HUES48 (cell line): ENCODE data around the gene TLCD3B.
A peak's percentile ranks its signal among the peaks of the same experiment; 100 is the strongest.
"Not testable (repeated sequence)": the region's sequence is repeated elsewhere in the genome, so short reads cannot be mapped to it uniquely, and the experiment has no call there.

Experiments
- H3K27ac ChIP-seq: one replicate; pipeline ENCODE4 v1.7.0; 2013; ENCODE audit warnings: low read depth, low read length, inconsistent platforms
- H3K27me3 ChIP-seq: 2 replicates; pipeline ENCODE4 v1.6.1; 2013; ENCODE audit warnings: mild to moderate bottlenecking, low read length; ENCODE audit not compliant: control insufficient read depth, insufficient read depth
- H3K36me3 ChIP-seq: 2 replicates; pipeline ENCODE4 v1.6.1; 2013; ENCODE audit warnings: low read length; ENCODE audit not compliant: control insufficient read depth, insufficient read depth
- H3K4me1 ChIP-seq: 2 replicates; pipeline ENCODE4 v1.6.1; 2013; ENCODE audit warnings: mild to moderate bottlenecking, low read length; ENCODE audit not compliant: control insufficient read depth, insufficient read depth
- H3K4me3 ChIP-seq: 2 replicates; pipeline ENCODE4 v1.5.1; 2013; ENCODE audit warnings: mild to moderate bottlenecking, low read depth, low read length
- H3K9ac ChIP-seq: 2 replicates; pipeline ENCODE4 v1.6.1; 2013; ENCODE audit warnings: mild to moderate bottlenecking, low read depth, low read length, moderate library complexity
- H3K9me3 ChIP-seq: 2 replicates; pipeline ENCODE4 v1.6.1; 2013; ENCODE audit warnings: low read length; ENCODE audit not compliant: control insufficient read depth, insufficient read depth

The TLCD3B gene

DNA sequence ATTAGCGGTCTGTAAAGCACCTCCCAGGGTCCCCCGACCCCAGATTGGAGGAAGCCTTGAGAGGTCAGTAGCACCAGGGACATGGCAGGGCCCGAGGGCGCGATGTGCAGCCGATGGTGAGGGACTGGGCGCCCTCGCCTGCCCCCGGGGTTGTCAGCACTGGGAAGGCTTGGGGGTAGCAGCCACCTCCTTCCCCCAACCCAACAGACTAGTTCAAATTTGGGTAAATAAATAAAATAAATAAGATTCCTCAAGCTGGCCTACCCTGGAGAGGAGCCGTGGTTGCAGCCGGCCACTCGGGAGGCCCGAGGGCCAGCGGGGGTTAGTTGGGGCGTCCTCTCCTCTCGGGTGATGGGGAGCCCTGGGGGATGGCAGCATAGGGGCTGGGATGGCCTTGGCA lies 6.6 kb downstream of the TLCD3B start:
- Histone ChIP-seq H3K9me3 (no peaks in the 10 kb centered on the region), H3K36me3 (peaks cover 10% of the 10 kb centered on the region), H3K27ac (no peak overlapping the region), H3K9ac (no peak overlapping the region), H3K27me3 (0 out of 2 replicates have a peak, but pooled peaks cover 1% of the 10 kb centered on the region), H3K4me1 (peaks cover 6% of the 10 kb centered on the region; the same call in 1 of the 2 replicates), H3K4me3 (no peak overlapping the region)

DNA sequence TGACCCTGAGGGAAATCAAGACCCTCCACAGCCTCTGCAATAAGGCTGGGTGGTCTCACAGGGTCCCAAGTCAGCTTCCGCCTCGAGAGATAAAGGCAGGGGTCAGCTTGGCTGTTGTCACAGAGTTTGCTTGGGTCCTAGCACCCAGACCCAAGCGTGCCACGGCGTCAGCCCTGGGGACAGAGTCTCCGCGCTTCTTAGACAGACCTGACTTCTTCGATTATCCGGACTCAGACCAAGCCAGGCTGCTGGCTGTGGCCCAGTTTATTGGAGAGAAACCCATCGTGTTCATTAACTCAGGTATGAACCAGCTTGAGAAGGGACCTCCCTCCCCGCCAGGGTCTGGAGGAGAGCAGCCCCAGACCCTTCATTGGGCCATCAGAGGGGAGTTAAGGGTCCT lies 7.5 kb downstream of the TLCD3B start:
- no peak overlapping the region for H3K9ac ChIP-seq
- H3K4me3 ChIP-seq = no peak overlapping the region
- no peaks in the 10 kb centered on the region; the same call in 1 of the 2 replicates for H3K4me1 ChIP-seq
- no peaks in the 10 kb centered on the region for H3K9me3 ChIP-seq
- no peak overlapping the region for H3K27ac ChIP-seq
- no peaks in the 10 kb centered on the region for H3K27me3 ChIP-seq
- H3K36me3 ChIP-seq = peaks cover 10% of the 10 kb centered on the region

DNA sequence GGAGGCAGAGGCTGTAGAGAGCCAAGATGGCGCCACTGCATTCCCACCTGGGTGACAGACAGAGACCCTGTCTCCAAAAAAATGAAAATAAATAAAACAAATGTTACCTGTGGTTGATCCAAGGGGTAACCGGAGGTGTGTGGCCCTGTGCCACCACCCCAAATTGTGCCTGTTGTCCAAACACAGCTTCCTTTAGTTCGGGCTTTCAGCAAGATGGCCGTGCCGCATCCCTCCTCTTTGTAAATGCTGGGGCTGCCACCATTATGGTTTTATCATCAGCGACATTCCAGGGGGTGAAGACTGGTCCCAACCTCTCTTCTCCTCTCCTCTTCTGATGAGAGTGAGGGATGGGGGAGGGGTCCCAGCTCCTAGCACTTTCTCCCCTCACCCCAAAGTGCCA lies 8.2 kb downstream of the TLCD3B start, which contains the start of gene C16orf92:
TSS of gene C16orf92 (plus strand) at position 312 of the 400 bp plus-strand sequence. CDS start 143 bp downstream, outside the sequence.
- no peaks in the 10 kb centered on the region; the same call in 1 of the 2 replicates for H3K4me1 ChIP-seq
- H3K9ac ChIP-seq = no peak within 1 kb of the TSS
- H3K36me3 ChIP-seq = peaks cover 10% of the 10 kb centered on the region
- H3K4me3 ChIP-seq = no peak within 1 kb of the TSS
- no peaks in the 10 kb centered on the region for H3K9me3 ChIP-seq
- no peak within 1 kb of the TSS for H3K27ac ChIP-seq
- H3K27me3 ChIP-seq = no peaks in the 10 kb centered on the region

DNA sequence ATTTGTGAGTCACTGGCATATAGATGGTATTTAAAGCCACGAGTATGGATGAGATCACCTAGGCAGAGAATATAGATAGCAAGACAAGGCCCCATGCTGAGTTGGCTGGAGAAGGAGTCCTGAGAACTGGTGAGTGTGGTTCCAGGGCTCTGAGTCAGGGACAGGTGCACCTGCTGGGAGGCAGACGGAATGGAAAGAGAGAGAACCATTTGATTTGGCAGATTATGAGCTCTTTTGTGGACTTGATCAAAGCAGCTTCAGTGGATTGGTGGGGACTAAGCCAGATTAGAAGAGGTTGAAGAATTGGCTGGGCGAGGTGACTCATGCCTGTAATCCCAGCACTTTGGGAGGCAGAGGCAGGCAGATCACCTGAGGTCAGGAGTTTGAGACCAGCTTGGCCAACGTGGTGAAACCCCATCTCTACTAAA lies 12.3 kb downstream of the TLCD3B start:
- Histone ChIP-seq H3K27ac (no peak overlapping the region), H3K4me3 (no peak overlapping the region), H3K36me3 (no peaks in the 10 kb centered on the region), H3K9ac (no peak overlapping the region), H3K4me1 (no peaks in the 10 kb centered on the region), H3K9me3 (no peaks in the 10 kb centered on the region), H3K27me3 (no peaks in the 10 kb centered on the region)

DNA sequence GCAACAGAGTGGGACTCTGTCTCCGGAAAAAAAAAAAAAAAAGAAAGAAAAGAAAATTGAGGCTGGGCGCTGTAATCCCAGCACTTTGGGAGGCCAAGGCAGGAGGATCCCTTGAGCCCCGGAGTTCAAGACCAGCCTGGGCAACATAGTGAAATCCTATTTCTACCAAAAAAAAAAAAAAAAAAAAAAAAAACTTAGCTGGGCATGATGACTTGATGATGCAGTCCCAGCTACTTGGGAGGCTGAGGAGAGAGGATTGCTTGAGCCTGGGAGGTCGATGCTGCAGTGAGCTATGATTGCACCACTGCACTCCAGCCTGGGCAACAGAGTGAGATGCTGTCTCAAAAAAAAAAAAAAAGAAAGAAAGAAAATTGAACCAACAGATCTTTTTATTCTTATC lies 13.1 kb downstream of the TLCD3B start:
- H3K27ac ChIP-seq, H3K9me3 ChIP-seq, H3K36me3 ChIP-seq, H3K4me1 ChIP-seq, H3K4me3 ChIP-seq, H3K27me3 ChIP-seq, H3K9ac ChIP-seq: not testable (repeated sequence)

DNA sequence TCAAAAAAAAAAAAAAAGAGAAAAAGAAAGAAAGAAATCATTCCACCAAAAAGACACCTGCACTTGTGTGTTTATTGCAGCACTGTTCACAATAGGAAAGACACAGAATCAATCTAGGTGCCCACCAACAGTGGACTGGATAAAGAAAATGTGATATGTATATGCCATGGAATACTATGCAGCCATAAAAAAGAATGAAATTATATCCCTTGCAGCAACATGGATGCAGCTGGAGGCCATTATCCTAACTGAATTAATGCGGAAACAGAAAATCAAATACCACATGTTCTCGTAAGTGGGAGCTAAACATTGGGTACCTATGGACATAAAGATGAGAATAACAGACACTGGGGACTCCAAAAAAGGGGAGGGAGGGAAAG lies 13.8 kb downstream of the TLCD3B start:
- no peaks in the 10 kb centered on the region for H3K9me3 ChIP-seq
- H3K9ac ChIP-seq = no peak overlapping the region
- no peak overlapping the region for H3K27ac ChIP-seq
- H3K4me1 ChIP-seq = peaks cover under 1% of the 10 kb centered on the region; the same call in 1 of the 2 replicates
- peaks cover 2% of the 10 kb centered on the region for H3K27me3 ChIP-seq
- H3K36me3 ChIP-seq = no peaks in the 10 kb centered on the region
- no peak overlapping the region for H3K4me3 ChIP-seq

DNA sequence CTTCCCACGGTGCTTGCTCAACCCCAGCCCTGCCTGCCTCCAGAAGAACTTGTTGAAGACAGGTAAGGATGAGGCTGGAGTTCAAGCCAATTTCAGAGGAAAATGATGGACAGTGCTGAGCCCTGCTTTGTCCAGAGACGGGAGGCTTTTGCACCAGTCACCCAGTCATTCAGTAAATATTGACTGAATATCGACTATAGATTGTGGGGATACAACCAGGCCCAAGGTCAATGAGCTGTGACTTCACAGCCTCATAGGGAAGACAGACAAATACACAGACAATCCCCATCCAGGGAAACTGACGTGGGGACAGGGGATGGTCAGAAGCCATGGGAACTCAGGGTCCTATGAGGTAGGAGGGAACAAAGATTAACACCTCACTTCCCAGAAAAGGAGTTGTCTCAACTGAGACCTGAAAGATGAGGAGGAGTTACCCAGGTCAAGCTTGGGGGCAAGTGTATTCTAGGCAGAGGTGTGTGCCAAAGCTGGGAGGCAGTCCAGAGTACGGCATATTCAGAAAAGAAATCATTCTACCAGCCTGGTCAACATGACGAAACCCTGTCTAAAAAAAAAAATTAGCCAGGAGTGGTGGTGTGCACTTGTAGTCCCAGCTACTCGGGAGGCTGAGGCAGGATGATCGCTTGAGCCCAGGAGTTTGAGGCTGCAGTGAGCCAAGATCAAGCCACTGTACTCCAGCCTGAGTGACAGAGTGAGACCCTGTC lies 14.4 kb downstream of the TLCD3B start:
- H3K4me3 ChIP-seq = no peak overlapping the region
- no peak overlapping the region for H3K27ac ChIP-seq
- no peaks in the 10 kb centered on the region for H3K36me3 ChIP-seq
- peaks cover 8% of the 10 kb centered on the region for H3K27me3 ChIP-seq
- no peaks in the 10 kb centered on the region for H3K9me3 ChIP-seq
- peaks cover 4% of the 10 kb centered on the region for H3K4me1 ChIP-seq
- no peak overlapping the region for H3K9ac ChIP-seq

DNA sequence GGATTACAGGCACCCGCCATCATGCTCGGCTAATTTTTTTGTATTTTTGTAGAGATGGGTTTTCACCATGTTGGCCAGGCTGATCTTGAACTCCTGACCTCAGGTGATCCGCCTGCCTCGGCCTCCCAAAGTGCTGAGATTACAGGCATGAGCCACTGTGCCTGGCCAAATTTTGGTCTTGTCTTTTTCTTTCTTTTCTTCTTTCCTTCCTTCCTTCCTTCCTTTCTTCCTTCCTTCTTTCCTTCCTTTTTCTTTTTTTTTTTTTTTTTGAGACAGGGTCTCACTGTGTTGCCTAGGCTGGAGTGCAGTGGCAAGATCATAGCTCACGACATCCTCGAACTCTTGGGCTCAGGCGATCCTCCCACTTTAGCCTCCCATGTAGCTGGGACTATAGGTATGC lies 15.6 kb downstream of the TLCD3B start:
- H3K36me3 ChIP-seq, H3K4me1 ChIP-seq, H3K4me3 ChIP-seq, H3K9me3 ChIP-seq, H3K27ac ChIP-seq, H3K9ac ChIP-seq: not testable (repeated sequence)
- H3K27me3 ChIP-seq = peaks cover 13% of the 10 kb centered on the region

DNA sequence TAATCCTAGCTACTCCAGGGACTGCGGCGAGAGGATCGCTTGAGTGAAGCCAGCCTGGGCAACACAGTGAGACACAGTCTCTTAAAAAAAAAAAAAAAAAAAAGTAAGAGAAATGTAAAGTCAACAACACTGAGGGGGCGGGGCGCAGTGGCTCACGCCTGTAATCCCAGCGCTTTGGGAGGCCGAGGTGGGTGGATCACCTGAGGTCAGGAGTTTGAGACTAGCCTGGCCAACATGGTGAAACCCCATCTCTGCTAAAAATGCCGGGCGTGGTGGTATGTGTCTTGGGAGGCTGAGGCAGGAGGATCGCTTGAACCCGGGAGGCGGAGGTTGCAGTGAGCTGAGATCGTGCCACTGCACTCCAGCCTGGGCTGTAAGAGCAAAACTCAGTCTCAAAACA lies 18.5 kb downstream of the TLCD3B start:
- not testable (repeated sequence) for H3K4me1 ChIP-seq, H3K27ac ChIP-seq, H3K9me3 ChIP-seq, H3K9ac ChIP-seq, H3K36me3 ChIP-seq, H3K4me3 ChIP-seq
- H3K27me3 ChIP-seq = peaks cover 22% of the 10 kb centered on the region

DNA sequence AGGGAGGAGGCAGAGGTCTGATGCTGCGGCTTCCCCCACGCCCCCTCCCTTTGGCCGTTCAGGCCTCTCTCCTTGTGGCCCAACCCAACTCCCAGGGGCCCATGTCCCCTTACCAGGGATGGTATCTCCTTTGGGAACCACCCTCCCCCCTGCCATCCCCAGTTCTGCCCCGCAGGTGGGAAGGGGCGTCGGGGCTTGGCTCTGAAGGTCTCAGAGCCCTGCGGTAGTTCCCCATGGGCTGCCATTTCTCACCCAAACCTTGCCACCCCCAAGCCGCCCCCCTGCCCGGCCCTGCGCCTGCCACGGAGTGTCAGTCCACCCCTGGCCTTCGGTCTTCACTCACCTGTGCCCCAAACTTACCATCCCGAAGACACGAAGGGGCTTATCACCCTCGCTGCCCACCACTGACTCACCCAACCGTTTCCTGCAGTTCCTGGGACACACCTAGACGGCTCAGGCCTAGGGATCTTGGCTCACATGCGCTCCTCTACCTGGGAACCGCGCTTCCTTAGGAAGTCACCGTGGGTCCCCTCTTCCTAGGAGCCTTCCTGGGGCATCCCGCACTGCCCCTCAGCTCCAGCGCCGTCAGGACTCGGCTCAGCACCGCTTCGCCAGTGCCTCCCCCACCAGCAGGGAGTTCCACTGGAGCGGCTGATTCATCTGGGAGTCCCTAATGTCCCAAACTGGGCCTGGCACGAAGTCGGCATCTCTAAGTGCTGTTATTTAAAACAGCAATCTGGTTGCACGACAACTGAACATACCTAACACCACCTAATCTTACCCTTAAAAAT lies 19.2 kb downstream of the TLCD3B start:
- peak overlapping the region; percentile 89 for H3K4me3 ChIP-seq
- H3K9ac ChIP-seq = no peak overlapping the region
- peaks cover 4% of the 10 kb centered on the region for H3K4me1 ChIP-seq
- H3K36me3 ChIP-seq = no peaks in the 10 kb centered on the region
- no peaks in the 10 kb centered on the region for H3K9me3 ChIP-seq
- H3K27ac ChIP-seq = no peak overlapping the region
- peaks cover 22% of the 10 kb centered on the region for H3K27me3 ChIP-seq
